ENCODE measurements around the gene ZBED6.

DNA sequence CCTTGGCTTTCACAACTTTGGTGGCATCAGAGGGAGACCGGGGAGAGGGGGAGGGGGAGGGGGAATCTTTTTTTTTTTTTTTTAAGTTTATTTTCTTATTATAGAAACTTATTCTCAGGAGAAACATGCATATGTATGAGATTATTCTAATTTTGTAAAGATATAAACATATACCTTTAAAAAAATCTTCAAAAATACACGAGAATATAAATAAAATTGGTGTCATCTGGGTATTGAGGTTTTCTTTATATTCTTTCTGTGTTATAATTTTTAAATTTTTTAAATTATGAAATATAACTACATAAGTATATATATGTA lies 47.1 kb downstream of the ZBED6 start:
- TF ChIP-seq, protein P1, sequence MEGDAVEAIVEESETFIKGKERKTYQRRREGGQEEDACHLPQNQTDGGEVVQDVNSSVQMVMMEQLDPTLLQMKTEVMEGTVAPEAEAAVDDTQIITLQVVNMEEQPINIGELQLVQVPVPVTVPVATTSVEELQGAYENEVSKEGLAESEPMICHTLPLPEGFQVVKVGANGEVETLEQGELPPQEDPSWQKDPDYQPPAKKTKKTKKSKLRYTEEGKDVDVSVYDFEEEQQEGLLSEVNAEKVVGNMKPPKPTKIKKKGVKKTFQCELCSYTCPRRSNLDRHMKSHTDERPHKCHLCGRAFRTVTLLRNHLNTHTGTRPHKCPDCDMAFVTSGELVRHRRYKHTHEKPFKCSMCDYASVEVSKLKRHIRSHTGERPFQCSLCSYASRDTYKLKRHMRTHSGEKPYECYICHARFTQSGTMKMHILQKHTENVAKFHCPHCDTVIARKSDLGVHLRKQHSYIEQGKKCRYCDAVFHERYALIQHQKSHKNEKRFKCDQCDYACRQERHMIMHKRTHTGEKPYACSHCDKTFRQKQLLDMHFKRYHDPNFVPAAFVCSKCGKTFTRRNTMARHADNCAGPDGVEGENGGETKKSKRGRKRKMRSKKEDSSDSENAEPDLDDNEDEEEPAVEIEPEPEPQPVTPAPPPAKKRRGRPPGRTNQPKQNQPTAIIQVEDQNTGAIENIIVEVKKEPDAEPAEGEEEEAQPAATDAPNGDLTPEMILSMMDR (IDR thresholded peaks at IDR 0.05): no peak
- no peak for TF ChIP-seq POLR2AphosphoS5 (IDR thresholded peaks at IDR 0.05)
- no peak for TF ChIP-seq EP300 (IDR thresholded peaks at IDR 0.05)
